NOMO-1 treated with dmso at 0.1 percent for 144 hours (cell line): ENCODE results near the gene GRK2.
"Not testable (repeated sequence)": the region's sequence is repeated elsewhere in the genome, so short reads cannot be mapped to it uniquely, and the experiment has no call there.

ENCODE experiments used
- DNase-seq: peaks from one replicate; lab custom pipeline; 2025; ENCODE audit not compliant: unreplicated experiment; lab: John Stamatoyannopoulos, UW

The GRK2 gene

DNA sequence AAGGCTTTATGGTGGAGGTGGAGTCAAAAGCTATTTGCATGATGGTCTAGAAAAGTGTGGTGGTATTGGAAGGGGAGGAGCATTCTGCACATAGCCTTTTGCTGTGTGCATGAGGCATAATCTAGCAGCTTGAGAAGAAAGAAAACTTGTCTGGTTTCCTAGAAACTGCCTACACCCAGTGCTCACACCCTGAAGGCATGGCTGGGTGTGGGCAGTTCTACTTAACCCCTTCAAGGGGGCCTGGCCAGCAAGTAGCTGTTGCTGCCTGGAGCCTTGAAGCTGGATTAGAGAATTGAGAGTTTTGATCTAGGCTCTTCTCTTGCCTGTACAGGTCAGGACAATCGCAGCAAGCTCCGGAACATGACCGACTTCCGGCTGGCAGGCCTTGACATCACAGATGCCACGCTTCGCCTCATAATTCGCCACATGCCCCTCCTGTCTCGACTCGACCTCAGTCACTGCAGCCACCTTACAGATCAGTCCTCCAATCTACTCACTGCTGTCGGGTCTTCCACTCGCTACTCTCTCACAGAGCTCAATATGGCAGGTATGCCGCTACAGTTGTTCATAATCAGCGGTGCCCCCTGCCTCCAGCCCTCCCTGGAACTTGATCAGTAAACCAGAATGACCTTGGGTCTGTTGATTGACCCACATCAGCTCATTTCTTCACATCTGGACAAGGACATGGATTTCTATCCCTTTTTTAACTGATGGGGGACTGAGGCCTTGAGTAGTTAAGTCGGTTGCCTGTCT is 12.2 kb upstream of the GRK2 start:
- DNase-seq, result no peak

DNA sequence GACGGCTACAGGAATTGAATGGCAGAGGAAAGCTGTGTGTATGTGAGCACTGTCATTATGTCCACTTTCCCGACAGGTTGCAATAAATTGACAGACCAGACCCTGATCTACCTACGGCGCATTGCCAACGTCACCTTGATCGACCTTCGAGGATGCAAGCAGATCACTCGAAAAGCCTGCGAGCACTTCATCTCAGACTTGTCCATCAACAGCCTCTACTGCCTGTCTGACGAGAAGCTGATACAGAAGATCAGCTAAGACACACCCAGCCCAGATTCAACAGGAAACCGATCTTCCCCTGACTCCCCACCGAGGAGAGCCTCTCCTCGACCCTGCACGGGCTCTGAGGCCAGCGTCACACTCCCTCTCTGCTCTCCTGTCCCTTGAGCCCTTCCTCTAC is 11.5 kb upstream of the GRK2 start:
- no peak for DNase-seq

- DNase-seq, result no peak
Observed at GRCh38 chr11:67255353-67255752, 10.9 kb upstream of the GRK2 start.

DNA sequence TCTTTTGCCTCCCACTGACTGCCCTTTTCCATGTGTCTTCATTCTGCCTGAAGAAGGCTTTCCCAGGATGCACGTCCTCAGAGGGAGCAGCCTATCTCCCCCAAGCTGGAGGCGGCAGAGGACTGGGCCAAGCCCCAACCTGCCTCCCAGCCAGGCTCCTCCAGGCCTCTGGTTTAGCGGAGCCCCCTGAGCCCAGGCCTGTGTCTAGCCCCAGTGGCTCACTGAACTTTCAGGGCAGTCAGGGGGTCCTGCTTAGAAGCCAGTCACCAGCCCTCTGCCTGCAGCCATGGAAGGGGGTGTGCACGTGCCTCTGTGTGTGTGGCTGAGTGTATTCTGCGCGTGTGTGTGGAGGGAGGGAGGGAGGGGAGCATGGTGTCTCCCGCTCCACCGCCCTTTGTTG is 10.4 kb upstream of the GRK2 start:
- no peak for DNase-seq

DNA sequence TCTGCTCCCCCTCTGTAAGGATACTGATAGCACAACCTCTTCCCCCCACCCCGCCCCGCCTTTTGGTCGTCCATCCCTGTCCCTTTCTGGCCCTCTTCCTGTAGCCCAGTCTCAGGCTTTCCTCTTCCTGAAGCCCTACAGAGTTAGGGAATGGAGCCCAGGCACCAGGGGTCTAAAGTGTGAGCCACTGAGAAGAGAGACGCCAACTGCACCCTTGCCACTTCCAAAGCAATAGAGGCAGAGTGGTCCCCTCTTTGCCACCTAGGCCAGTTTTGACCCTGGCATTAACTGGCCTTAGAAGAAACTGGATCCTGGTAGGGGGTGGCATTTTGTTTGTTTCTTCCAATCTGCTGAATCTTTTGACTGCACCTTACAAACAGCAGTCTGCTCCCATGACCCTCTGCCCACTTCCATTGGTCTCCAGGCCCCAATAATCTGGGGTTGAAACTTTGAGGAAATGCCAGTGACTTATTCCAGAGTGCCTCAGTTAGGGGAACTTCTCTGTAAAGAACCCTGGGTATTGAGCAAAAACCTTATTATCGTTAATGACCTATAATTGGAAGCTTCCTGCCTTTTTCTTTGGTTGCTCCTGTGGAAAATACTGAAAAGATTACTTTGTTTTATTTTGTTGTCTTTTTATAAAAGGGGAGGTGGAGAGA is 9.7 kb upstream of the GRK2 start:
- DNase-seq, result peak; percentile 58

GRCh38 chr11:67260406-67260805 is 5.9 kb upstream of the GRK2 start:
- no peak for DNase-seq

DNA sequence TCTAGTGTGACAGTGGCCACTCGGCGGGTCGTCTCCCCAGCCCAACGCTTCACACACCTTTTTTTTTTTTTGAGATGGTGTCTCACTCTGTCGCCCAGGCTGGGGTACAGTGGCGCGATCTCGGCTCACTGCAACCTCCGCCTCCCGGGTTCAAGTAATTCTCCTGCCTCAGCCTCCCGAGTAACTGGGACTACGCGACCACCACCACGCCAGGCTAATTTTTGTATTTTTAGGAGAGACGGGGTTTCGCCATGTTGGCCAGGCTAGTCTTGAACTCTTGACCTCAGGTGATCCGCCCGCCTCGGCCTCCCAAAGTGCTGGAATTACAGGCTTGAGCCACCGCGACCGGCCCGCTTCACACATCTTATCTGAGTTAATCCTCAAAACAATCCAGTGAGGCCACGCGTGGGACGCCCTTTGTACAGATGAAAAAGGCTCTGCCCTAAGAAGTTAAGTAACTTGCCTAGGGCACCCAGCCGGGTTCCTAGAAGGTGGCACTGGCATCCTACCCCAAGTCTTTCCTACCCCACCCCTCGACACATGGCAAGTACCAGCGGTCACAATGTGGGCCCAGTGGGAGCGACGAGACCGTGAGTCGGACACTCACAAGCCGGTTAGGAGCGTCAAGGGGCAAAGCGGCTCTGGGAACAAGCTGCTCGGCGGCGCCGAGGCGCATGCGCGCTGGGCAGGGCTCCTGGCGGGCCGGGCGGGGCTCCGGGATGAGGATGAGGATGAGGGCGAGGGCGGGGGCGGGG is 5.2 kb upstream of the GRK2 start:
- DNase-seq, result not testable (repeated sequence)

DNA sequence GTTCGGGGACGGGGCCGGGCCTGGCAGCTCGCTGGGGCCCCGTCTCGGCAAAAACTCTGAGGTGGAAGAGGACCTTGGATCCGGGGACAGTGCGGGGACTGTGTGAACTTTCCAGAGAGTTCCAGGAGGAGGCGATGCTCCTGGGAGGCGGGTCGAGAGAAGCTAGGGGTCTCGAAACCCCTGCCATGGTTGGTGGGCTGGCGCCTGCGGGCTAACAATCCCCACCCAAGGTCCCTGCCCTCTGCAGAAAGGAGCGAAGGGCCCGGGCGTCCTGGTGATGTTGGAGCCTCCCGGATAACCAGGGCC is 4.7 kb upstream of the GRK2 start:
- no peak for DNase-seq

GRCh38 chr11:67261946-67262681 is 4.2 kb upstream of the GRK2 start:
- no peak for DNase-seq

DNA sequence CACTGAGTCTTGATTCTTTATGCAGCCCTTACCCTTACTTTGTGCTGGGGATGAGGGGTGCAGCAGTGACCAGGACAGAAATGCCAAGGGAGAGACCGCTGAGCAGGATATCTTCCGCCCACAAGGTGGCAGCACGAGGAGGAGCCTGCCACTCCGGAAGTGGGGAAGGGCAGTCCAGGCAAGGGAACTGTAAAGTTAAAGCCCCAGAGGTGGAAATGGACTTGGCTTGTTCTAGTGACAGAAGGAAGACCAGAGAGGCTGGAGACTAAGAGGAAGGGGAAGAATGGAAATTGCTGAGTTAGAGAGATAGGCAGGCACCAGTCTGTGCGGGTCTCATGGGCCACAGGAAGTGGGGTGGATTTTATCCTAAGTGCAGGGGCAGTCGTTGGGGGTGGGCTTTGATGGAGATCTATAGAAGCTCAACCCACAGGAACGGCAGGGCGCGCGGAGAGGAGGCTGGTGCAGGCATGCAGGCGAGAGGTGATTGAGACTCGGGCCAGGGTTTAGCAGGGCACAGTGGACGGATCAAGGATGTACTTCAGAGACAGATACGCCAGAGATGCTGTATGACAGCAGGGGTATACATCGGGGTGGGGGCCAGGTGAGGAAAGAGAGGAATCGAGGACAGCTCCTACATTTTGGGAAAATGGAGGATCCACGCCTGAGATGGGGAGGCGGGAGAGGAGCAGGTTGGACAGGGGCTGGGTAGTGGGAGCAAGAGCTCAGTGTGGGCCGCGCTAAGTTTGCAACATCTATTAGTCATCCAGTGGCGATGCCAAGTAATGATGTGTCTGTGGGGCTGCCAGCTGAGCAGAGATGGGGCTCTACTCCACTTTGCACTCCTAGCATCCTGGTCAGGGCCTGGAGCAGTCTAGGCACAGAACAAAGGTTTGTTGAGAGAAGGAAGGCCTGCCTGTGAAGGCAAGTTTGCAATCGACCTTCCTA is 3.3 kb upstream of the GRK2 start:
- peak; percentile 89 for DNase-seq

GRCh38 chr11:67264260-67264659 is 2.0 kb upstream of the GRK2 start:
- no peak for DNase-seq

DNA sequence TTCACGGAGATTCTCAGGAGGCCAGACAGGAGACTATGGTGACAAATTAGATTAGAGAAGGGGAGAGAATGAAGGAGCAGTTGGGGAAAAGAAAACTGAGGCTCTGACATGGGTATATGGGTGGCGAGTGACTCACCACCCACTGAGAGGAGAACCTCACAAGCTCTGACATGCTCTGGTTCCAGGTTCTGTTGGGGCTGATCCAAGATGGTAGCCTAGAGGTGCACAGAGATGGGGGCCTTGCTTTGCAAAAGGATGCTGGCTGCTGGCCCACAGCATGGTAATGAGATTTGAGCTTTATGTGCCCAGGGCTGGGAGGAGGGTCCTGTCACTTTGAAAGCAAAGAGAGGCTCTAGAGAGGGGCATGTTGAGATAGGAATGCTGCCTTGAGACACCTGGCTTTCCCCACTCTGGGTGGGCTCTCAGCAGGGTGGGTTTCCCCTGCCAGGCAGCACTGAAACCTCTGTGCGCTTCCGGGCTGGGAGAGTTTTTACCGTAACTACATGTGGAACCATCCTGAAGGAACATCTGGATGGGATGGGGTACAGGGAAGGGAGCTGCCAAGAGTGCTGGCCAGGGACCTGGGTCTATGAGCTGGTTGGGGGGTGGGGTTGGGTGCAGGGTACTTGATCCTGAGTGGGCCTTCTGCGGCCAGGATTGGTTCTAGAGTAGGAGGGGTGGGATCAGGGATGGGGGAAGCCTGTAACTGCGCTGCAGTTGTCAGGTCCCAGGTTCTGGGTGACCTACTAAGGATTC is 1.2 kb upstream of the GRK2 start:
- DNase-seq, result no peak

GRCh38 chr11:67265633-67266448 is 432 bp upstream of the GRK2 start:
- peak; percentile 30 for DNase-seq

DNA sequence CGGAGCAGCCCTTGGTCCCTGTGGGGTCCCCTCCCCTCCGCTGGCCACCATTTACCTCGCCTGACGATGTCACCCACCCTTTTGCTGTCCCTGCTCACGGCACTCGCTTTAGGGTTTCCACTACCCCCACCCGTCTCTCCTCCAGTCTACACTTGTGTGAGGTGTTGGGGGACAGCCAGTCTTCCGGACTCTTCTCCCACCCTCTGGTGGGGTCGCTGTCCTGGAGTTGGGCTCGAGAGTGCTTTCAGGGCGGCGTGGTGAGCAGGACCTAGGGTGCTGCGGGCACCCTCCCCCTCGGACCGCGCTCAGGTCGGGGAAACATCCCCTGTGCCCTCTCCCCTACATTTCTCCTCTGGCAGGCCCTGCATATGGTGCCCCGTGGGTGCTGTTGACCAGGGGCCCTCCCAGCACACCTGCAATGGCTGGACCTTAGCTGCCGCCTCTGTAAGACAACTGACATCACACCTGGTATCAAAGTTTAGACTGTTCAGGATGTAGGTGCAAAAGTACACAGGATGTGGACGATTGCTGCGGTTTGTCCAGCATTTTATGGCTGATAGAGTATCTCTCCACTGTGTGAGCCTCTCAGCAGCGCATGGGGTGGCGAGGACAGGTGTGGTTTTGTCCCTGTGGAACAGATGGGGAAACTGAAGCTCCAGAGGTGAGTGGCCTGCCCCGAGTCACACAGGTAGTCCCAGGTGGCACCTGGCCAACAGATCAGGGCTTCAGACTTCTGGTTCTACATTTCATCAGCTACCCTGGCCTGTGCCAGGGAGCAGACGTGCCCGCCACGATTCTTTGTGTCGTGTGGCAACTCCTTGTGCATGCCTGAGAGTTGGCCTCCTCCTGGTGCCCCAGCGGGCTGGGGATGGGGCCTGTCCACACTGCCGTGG is 1.2 kb downstream of the GRK2 start:
- no peak for DNase-seq

- DNase-seq, result peak; percentile 93
Observed at GRCh38 chr11:67268081-67268961, 2.0 kb downstream of the GRK2 start.

GRCh38 chr11:67268962-67269268 is 2.6 kb downstream of the GRK2 start:
- no peak for DNase-seq
